SKM-1 treated with dmso at 0.1 percent for 144 hours (cell line): Measurements from ENCODE around the gene VEZT.

Experiments used
- DNase-seq: peaks from one replicate; lab custom pipeline; 2025; ENCODE audit not compliant: unreplicated experiment; lab: John Stamatoyannopoulos, UW

The VEZT gene

DNA sequence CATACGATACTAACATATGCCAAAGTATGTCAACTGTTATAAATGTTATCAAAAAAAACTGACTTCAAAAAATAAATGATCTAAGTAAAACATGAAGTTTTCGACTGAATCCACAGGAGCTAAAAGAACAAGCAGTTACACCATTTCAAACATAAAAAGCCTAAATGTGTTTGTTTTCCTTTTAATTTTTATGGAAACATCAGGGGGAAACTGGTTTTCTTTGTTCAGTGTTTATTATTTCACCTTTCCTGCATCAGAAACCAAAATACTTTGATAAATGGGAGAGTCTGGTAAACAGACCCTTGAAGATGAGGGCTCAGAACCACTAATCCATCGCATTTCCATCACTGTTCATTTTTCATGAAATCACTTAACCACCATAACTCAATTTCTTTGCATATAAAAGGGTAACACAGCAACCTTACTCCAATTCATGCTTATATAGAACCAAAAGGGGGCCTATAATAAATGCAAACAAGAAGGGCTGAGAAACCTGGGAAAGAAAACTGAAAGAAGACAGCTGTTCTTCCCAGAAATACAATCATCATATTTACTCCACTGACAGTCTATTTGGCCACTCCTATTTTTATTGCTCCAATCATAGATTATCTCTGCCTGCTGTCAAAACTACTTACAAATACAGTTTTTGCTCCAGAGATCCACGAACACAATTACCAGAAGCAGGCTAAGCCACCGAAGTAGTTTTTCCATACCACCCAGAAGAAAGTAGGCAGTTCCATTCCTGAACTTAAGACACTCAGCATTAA, 17.3 kb upstream of the VEZT start:
- no peak for DNase-seq

DNA sequence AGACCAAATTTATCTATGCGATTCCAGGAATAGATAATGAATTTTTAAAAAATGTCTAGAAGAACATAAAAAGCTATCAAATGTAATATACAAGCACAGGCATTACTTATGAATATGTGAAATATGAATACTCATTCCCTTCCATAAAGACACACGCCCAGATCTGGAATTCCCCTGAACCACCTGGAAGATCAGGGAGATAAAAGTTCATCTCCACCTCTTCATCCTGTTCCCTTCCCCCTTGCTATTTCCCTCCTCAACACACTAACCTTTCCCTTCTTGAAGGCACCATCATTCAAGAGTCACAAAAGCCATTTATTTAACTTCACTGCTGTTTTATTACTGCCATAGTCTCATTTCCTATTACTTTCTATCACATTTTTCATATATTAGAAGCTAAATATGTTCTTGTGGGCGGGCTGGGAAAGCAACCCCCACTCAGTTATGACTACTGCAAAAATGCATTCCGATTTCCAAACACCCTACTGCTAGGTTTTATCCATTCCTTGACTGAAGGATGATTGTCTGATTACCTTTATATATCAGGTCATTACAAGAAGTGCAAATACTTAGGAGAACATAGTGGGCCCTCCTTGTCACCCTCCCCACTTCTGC, 16.4 kb upstream of the VEZT start:
- no peak for DNase-seq

DNA sequence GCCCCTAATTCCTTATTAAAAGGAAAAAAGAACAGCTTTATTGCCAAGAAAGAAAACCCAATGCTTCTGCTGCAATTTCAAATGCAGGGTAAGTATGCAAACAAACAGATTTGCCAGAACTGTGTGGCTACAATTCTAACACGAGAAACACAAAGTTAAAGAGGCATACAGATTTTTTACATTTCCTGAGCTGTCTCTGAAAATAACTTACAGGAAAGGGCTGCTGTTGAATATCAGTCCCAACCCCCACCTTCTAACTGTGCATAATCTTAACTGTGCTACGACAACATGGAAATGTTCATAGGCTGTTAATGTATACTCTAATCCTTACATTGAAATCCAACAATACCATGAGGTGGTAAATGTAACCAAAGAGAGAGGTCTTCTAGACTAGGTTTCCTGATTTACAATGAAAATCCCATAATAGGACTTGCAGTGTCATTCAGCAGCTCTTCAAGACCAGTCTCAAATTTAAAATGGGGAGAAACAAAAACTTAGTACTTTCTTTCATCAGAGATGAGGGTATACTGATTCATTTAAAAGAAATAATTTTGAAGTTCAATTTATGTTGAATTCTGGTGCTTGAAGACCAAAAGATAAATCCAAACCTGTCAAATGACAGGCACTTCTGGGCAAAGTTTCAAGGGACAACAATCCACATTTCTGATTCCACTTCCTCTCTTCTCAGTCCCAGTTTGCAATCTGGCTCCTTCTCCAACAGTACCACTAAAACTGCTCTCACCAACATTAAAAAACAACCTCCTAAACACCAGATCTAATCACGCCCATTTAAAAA, 14.7 kb upstream of the VEZT start:
- no peak for DNase-seq

DNA sequence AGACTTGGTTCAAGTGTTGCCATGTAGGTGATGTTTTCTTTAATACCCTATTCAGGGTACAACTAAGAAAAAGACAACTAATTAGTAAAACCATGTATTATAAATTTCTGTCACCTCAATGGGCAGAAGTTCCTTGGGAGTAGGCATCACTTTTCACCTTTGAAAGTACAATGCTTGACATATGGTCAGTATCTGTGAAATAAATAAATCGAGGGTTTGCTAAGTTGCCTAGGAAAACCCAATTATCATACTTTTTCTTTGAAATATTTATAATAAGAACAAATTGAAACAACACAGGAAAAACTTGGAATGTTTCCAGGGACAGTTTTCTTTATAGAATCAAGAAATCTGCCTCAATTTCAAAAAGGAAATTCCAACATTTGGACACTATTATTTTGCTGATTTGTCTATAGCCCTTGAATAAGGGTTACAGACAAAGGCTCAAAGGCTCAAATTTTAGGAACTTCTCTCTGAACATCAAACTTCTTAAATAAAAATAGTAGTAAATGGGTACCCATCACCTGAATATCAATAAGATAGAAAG, 14.0 kb upstream of the VEZT start:
- no peak for DNase-seq

DNA sequence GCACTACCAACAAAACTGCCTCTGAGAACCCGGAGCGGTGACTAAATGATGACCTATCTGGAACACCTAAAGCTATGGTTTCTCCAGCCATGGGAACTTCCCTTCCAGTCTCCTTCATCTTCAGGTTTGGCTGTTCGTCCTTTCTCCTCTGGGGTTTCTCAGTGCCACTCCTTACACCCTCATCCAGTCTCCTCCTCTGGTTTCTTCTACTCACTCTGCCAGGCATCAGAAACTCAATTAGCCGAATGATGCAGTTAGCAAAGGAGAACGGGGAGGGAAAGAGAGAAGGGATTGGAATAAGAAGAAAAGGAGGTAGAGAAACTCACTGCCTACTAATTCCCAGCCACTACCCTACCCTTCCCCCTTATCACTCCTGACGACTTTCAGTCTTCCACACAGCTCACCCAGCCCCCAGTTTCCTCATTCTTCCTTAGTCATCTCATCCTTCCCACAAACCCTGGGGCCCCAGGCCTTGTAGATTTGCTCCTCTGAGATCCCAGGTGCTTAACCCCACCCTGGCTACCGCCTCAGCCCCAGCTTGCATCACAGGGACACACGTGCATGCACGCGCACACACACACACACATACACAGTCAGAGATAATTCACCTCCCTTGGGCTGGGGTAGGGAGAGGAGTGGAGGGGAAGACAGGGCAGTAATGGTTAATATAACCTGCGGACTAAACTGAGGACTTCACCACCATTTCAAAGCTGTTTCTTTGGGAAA, 13.3 kb upstream of the VEZT start:
- DNase-seq: peak; percentile 4

DNA sequence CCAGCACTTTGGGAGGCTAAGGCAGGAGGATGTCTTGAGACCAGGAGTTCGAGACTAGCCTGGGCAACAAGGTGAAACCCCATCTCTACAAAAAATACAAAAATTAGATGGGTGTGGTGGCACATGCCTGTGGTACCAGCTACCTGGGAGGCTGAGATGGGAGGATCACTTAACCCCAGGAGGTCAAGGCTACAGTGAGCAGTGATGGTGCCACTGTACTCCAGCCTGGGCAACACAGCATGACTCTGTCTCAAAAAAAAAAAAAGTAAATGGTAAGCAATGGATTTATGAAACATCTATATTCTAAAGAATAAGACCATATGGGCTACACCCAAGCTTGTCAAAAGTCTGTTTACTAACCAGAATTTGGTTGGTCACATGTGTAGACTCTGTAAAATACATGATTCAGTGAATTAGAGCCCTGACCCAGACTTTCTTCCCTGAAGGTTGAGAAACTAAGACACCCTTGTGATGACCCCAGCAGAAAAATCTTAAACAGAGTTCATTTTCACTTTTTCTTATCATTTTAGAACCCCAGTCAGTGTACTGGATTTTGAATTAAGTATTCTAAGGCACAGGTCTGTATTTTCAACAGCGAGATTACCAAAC, 12.5 kb upstream of the VEZT start:
- no peak for DNase-seq

DNA sequence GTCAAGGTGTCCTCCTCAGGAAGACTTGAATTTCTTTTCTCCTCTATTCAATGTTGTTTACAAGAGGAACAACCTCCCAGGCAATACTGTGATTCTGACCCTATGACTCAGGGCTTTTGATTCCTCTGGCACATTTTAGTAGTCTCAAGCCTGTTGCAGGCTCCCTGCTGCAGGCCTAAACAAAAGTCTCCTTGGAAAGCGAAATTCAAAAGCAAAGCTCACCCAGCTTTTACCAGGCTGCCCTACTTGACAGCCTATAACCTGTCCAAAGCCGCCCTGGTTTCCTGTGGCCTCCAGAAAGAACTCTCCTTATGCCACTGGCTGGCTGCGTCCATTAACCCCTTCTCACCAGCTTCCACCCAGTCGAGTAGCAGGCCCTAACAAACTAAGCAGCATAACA, 11.9 kb upstream of the VEZT start:
- no peak for DNase-seq

DNA sequence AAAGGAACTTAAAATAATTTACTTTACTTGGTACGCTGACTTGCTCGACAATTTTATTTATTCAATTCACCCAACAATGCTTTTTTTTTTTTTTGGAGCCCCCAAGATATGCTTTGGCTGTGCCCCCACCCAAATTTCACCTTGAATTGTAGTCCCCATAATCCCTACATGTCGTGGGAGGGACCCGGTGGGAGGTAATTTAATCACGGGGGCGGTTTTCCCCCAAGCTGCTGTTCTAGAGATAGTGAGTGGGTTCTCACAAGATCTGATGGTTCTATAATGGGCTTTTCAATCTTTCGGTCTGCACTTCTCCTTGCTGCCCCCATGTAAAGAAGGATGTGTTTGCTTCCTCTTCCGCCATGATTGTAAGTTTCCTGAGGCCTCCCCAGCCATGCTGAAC, 10.7 kb upstream of the VEZT start:
- no peak for DNase-seq

DNA sequence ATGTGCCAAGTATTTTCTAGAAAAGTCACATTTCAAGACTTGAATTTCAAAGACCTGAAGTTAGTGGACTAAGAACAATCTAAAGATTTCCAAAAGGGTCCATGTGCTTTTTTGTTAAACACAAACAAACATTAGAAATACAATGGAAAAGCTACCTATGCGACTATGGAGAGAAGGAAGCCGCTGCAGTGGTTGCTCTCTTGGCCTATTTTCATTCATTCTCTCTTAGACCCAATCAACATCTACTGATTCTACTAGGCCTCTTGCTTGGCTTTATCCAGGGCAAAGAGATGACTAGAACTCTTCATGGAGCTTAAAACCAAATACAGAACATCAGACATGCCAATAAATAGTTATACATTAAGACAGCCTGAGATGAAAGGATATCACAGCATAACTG, 10.2 kb upstream of the VEZT start:
- DNase-seq: no peak

DNA sequence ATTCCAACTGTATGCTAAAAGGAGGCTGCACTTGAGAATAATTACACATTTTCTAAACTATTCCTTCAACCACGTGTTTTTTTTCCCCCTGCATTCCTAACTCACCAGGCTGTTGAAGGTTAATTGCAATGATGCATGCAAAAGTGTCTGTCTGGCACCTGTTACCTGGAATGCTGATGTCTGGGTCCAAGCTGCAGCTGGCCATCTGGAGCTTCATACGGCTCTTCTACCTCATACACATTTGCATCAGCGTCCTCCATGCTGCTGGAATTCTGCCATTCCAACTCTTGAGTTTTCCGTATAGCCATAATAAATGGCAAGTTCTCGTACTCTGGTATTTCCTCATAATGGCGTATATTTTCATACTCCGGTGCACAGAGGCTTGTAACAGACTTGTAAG, 8.9 kb upstream of the VEZT start:
- no peak for DNase-seq

DNA sequence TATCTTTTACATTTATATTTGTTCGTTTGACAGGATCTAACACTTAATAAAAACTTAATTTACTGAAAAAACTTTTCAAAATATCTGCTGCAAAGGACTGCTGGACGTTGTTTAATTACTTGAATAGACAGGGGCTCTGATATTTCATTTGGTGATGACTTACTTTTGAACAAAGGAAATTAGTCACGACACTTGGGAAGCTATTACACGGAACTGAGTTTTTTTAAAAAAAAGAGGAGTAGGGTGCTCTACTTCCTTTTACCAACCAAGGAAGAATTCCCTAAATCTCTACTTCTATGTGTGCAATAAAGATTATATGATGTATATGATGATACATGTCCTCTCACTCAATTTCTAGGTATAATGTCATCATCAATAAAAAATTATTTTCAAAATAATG, 5.0 kb upstream of the VEZT start:
- DNase-seq: no peak

DNA sequence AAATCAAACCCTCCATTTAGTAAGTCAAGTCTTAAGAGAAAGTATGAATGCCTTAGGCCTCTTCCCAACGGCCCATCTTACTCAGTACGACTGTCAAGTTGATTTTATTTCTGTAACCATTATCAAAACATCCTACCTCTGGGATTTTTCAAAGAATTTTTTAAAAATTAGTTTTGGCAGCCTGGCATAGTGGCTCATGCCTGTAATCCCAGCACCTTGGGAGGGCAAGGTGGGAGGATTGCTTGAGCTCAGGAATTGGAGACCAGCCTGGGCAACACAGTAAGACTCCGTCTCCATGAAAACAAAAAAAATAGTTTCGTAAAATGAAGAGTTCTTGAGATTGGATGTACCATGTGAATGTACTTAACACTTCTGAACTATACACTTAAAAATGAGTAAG, 4.5 kb upstream of the VEZT start:
- DNase-seq: no peak

DNA sequence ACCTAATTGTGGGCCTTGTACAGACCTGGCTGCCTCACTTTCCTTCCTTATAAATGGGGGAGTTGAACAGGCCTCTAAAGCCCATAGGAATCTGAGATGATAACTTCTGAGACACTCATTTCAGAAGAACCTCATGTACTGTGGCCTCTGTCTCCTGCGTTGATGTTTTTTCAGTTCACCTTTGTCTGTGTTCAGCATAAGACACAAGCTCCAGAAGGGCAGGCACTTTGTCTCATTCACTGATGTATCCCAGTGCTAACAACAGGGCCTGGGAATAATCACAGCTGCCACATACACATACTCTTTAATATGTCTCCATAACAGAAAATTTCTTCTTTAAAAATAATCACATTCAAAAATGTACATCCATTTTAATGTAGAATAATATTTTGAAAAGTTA, 3.7 kb upstream of the VEZT start:
- no peak for DNase-seq

DNA sequence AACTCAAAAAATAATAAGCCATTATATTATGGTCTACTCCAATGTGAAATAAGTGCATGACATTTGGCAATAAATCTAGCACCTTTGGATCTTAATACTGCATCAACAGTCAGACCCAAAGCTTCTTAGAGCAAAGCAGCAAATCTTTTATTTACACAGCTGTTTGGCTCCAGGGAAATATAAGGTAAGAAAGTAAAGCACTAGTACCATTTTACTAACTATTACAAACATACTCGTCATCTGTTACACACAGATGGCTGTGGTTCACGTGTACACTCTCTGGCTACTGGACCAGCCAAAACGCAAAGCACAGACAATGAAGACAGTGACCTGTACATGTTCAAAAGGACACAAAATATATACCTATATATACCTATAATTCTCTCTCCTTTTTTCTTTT, 3.1 kb upstream of the VEZT start:
- DNase-seq: no peak

DNA sequence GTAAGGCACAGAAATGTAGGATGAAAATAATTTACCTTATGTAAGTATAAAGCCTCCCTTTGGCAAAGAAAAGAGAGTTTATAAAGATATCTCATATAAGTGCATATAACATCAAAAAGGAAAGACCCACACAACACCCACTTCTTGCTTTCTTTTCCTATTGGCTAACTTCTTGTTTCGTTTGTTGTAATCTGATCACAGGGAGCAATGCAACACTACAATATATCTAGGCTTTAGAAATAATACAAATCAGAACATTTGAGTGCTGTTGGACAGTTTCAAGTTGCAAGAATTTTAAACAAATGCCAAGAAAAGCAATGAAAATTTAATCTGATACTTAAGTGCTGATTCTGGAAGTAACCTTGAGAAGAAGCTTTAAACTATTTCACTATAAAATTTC, 1.7 kb upstream of the VEZT start:
- DNase-seq: no peak

DNA sequence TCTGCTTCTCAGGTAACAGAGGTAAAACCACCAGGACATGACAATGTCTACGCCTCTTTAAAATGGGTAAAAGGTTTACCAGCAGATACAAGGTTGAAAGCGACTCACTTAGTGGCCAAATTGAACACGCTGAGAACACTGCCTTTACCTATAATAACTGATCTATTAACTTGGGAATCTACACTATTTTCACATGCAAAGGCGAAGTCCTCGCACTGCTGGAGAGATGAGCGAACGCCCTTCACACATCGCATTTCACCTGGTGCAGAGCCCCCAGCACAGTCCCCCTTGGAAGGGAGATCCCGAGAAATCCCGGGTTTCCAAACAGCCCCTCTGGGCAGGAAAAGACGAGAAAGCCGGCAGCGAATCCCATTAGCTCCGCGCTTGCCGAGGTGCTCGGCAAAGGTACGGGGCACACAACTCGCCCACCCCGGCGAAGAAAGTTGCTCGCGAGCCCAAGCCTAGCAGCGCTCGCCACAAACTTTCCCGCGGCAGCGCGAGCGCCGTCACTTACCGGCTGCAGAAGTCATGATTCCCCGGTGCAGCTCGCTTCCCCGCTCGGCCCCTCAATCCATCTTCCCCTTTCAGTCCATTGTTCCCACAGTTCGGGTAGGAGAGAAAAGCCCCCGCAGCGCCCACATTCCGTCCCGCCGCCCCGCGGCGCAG, 763 bp upstream of the VEZT start:
- DNase-seq: no peak

DNA sequence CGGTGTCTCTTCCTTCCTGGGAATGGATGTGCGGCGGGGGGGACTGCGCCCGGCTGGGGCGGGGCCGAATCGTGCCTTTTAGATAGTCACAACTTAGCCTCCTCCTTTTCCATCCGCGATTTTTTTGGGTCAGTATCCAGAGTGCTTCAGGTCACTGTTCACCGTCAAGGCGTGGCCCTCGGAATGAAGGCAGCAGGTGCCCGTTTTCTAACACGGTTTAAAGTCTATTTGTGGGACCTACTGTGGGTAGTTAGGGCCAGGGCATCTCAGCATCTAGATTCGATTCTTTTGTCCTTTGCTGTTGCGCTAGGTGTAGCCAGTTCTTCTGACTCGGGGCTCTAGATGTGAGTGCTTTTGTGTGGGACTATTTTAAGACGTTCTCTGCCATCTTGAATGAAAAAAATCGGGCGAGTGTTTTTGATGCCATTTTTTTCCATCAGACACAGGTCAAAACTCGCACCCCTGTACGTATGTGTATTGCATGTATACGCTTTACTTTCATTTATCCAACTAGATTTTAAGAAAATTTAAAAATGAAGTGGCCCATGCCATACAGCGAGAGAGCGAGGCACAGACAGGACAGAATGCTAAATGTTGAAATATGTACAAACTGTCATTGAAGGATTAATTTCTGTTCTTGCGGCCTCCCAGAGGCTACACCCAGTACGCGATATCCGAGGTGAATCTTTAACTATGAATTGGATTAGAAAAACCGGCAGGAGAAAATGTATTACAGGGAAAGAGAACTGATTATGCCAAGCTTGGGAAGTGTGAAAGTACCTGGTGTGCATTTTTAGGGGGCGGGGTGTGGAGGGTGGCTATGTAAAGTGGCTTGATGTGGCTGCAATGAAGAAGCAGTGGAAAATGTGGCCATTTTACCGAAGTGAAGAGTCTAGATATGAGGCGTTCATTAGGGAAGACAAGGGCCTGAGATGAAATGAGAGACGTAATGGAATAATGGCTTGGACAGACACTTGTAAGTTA, 835 bp downstream of the VEZT start:
- no peak for DNase-seq

DNA sequence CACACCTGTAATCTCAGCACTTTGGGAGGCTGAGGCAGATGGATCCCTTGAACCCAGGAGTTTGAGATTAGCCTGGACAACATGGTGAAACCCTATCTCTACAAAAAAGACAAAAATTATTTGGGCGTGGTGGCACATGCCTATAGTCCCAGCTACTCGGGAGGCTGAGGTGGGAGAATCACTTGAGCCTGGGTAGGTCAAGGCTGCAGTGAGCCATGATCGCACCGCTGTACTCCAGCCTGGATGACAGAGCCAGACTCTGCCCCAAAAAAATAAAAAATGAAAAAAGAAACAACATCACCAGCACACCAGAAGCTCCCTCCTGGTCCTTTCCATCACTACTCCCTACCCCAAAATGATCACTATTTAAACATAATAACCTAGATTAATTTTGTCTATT, 2.6 kb downstream of the VEZT start:
- DNase-seq: no peak

DNA sequence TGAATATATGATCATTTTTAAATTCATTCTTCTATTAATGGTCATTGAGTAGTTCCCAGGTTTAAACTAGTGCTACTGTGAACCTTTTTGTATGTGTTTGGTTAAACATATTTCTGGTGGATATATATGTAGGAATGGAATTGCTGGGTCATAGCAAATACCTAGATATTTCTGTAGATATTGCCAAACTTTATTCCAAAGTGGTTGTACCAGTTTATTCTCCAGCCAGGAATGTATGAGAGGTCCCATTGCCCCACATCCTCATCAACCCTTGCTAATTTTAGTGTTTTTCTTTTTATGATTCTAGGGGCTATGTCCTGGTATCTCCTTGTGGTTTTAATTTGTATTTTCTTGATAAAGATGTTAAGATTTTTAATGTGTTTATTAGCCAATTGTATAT, 3.1 kb downstream of the VEZT start:
- DNase-seq: no peak
